ENCODE results near the gene ANKRD12. TPM values are rescaled to one million over a fixed set of nuclear protein-coding genes. Genes with fewer than 3 reads are reported as not detected.

Gene ANKRD12
- total and polyA plus RNA-seq, 2 experiments from 2014 or later: 23.9 to 92.4 TPM

DNA sequence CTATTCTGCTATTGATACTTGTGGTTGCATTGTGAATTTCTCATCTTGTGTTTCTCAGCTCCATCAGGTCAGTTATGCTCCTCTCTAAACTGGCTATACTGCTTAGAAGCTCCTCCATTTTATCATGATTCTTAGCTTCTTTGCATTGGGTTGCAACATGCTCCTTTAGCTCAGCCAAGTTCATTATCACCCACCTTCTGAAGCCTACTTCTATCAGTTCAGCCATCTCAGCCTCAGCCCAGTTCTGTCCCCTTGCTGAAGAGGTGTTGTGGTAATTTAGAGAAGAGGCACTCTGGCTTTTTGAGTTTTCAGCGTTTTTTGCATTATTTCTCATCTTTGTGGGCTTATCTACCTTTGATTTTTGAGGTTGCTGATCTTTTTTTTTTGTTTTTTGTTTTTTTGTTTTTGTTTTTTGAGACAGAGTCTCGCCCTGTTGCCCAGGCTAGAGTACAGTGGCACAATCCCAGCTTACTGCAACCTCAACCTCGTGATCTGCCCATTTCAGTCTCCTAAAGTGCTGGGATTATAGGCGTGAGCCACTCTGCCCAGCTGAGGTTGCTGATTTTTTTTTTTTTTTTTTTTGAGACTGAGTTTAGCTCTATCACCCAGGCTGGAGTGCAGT lies 36.0 kb downstream of the ANKRD12 start (continued):
- TF ChIP-seq POLR2AphosphoS5 (IDR thresholded peaks at IDR 0.05; ENCODE audit: low read depth) (no peak), ZNF331 (CRISPR knock-in tag; IDR thresholded peaks at IDR 0.05; ENCODE audit: low read depth) (no peak)
- TF ChIP-seq, protein P1, sequence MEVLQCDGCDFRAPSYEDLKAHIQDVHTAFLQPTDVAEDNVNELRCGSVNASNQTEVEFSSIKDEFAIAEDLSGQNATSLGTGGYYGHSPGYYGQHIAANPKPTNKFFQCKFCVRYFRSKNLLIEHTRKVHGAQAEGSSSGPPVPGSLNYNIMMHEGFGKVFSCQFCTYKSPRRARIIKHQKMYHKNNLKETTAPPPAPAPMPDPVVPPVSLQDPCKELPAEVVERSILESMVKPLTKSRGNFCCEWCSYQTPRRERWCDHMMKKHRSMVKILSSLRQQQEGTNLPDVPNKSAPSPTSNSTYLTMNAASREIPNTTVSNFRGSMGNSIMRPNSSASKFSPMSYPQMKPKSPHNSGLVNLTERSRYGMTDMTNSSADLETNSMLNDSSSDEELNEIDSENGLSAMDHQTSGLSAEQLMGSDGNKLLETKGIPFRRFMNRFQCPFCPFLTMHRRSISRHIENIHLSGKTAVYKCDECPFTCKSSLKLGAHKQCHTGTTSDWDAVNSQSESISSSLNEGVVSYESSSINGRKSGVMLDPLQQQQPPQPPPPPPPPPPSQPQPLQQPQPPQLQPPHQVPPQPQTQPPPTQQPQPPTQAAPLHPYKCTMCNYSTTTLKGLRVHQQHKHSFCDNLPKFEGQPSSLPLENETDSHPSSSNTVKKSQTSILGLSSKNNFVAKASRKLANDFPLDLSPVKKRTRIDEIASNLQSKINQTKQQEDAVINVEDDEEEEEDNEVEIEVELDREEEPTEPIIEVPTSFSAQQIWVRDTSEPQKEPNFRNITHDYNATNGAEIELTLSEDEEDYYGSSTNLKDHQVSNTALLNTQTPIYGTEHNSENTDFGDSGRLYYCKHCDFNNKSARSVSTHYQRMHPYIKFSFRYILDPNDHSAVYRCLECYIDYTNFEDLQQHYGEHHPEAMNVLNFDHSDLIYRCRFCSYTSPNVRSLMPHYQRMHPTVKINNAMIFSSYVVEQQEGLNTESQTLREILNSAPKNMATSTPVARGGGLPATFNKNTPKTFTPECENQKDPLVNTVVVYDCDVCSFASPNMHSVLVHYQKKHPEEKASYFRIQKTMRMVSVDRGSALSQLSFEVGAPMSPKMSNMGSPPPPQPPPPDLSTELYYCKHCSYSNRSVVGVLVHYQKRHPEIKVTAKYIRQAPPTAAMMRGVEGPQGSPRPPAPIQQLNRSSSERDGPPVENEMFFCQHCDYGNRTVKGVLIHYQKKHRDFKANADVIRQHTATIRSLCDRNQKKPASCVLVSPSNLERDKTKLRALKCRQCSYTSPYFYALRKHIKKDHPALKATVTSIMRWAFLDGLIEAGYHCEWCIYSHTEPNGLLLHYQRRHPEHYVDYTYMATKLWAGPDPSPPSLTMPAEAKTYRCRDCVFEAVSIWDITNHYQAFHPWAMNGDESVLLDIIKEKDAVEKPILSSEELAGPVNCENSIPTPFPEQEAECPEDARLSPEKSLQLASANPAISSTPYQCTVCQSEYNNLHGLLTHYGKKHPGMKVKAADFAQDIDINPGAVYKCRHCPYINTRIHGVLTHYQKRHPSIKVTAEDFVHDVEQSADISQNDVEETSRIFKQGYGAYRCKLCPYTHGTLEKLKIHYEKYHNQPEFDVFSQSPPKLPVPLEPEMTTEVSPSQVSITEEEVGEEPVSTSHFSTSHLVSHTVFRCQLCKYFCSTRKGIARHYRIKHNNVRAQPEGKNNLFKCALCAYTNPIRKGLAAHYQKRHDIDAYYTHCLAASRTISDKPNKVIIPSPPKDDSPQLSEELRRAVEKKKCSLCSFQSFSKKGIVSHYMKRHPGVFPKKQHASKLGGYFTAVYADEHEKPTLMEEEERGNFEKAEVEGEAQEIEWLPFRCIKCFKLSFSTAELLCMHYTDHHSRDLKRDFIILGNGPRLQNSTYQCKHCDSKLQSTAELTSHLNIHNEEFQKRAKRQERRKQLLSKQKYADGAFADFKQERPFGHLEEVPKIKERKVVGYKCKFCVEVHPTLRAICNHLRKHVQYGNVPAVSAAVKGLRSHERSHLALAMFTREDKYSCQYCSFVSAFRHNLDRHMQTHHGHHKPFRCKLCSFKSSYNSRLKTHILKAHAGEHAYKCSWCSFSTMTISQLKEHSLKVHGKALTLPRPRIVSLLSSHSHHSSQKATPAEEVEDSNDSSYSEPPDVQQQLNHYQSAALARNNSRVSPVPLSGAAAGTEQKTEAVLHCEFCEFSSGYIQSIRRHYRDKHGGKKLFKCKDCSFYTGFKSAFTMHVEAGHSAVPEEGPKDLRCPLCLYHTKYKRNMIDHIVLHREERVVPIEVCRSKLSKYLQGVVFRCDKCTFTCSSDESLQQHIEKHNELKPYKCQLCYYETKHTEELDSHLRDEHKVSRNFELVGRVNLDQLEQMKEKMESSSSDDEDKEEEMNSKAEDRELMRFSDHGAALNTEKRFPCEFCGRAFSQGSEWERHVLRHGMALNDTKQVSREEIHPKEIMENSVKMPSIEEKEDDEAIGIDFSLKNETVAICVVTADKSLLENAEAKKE (CRISPR knock-in tag; IDR thresholded peaks at IDR 0.05): no peak

DNA sequence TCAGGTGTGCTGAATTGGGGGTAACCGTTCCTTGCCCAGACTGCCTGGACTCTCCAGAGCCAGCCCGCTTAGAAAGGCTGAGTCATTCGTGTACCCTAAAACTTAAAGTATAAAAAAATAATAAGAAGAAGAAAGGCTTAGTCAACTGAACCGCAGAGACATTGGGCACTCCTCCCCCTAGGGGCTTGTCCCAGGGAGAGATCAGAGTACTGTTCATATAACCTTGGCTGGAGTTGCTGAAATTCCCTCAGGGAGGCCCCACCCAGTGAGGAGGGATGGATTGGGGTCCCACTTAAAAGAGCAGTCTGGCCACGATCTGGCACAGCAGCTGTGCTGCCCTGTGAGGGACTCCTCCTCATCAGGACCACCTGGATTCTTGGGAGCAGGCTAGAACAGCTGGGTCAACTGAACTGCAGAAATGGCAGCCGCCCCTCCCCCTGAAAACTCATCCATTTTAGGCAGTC lies 37.2 kb downstream of the ANKRD12 start:
- no peaks in the 10 kb centered on the region; the same call in 1 of the 2 replicates for H4K20me1 ChIP-seq (replicated peaks; ENCODE audit: insufficient read depth)
- no peak overlapping the region for H2AFZ ChIP-seq
- H3K4me1 Mint-ChIP-seq: peaks cover 2% of the 10 kb centered on the region; the same call in 1 of the 3 replicates
- no peak overlapping the region for H3K4me3 ChIP-seq
- peaks cover 27% of the 10 kb centered on the region for H3K36me3 Mint-ChIP-seq (ENCODE audit: low read depth)
- no peaks in the 10 kb centered on the region for H3K4me1 ChIP-seq (ENCODE audit: insufficient read depth)
- DNase-seq (ENCODE audit: low spot score): no peak
- no peaks in the 10 kb centered on the region for H3K27me3 ChIP-seq (ENCODE audit: insufficient read depth)
- no peak for ATAC-seq
- H3K4me3 Mint-ChIP-seq: no peak overlapping the region
- H3K27me3 Mint-ChIP-seq (ENCODE audit: insufficient read depth, low read depth, poor library complexity): peaks cover 3% of the 10 kb centered on the region
- peaks cover 4% of the 10 kb centered on the region; the same call in 1 of the 2 replicates for H3K9me2 ChIP-seq (ENCODE audit: insufficient read depth)
- peaks cover 89% of the 10 kb centered on the region for H3K79me2 ChIP-seq (replicated peaks; ENCODE audit: insufficient read depth)
- H3K36me3 ChIP-seq (ENCODE audit: insufficient read depth): no peaks in the 10 kb centered on the region
- H3K9me3 Mint-ChIP-seq: peaks cover 13% of the 10 kb centered on the region; the same call in 2 of the 3 replicates
- no peaks in the 10 kb centered on the region for H3F3A ChIP-seq (replicated peaks; ENCODE audit: low read depth)
- H3K27ac ChIP-seq (ENCODE audit: low read depth): no peak overlapping the region
- H3K27ac Mint-ChIP-seq: no peak overlapping the region
- no peak overlapping the region for H3K4me2 ChIP-seq
- TF ChIP-seq, protein P2, sequence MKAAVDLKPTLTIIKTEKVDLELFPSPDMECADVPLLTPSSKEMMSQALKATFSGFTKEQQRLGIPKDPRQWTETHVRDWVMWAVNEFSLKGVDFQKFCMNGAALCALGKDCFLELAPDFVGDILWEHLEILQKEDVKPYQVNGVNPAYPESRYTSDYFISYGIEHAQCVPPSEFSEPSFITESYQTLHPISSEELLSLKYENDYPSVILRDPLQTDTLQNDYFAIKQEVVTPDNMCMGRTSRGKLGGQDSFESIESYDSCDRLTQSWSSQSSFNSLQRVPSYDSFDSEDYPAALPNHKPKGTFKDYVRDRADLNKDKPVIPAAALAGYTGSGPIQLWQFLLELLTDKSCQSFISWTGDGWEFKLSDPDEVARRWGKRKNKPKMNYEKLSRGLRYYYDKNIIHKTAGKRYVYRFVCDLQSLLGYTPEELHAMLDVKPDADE (IDR thresholded peaks at IDR 0.05): no peak
- TF ChIP-seq, protein P3, sequence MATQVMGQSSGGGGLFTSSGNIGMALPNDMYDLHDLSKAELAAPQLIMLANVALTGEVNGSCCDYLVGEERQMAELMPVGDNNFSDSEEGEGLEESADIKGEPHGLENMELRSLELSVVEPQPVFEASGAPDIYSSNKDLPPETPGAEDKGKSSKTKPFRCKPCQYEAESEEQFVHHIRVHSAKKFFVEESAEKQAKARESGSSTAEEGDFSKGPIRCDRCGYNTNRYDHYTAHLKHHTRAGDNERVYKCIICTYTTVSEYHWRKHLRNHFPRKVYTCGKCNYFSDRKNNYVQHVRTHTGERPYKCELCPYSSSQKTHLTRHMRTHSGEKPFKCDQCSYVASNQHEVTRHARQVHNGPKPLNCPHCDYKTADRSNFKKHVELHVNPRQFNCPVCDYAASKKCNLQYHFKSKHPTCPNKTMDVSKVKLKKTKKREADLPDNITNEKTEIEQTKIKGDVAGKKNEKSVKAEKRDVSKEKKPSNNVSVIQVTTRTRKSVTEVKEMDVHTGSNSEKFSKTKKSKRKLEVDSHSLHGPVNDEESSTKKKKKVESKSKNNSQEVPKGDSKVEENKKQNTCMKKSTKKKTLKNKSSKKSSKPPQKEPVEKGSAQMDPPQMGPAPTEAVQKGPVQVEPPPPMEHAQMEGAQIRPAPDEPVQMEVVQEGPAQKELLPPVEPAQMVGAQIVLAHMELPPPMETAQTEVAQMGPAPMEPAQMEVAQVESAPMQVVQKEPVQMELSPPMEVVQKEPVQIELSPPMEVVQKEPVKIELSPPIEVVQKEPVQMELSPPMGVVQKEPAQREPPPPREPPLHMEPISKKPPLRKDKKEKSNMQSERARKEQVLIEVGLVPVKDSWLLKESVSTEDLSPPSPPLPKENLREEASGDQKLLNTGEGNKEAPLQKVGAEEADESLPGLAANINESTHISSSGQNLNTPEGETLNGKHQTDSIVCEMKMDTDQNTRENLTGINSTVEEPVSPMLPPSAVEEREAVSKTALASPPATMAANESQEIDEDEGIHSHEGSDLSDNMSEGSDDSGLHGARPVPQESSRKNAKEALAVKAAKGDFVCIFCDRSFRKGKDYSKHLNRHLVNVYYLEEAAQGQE (IDR thresholded peaks at IDR 0.05; ENCODE audit: unreplicated experiment): no peak
- no peak for TF ChIP-seq EZH2phosphoT487 (IDR thresholded peaks at IDR 0.05; ENCODE audit: unreplicated experiment)
- no peak for TF ChIP-seq ZNF331 (CRISPR knock-in tag; IDR thresholded peaks at IDR 0.05; ENCODE audit: low read depth)
- TF ChIP-seq CREB1 (CRISPR knock-in tag; IDR thresholded peaks at IDR 0.05; ENCODE audit: low read depth): no peak
